ENCODE results near the gene RECK. TPM values are rescaled to one million over a fixed set of nuclear protein-coding genes. Genes with fewer than 3 reads are reported as not detected.
"Not testable (repeated sequence)": the region's sequence is repeated elsewhere in the genome, so short reads cannot be mapped to it uniquely, and the experiment has no call there.

The RECK gene
- polyA plus RNA-seq, 3 donors from 2014 or later: 7.8 to 14.4 (median 13.8) TPM

- Mint-ChIP-seq H3K4me1 (no peaks in the 10 kb centered on the region), H3K27me3 (ENCODE audit: low read depth in 3 of 3) (no peaks in the 10 kb centered on the region), H3K27ac (no peak overlapping the region), H3K36me3 (peaks cover 11 to 21% (median 14%) of the 10 kb centered on the region in 3 donors), H3K4me3 (no peak overlapping the region), H3K9me3 (no peaks in the 10 kb centered on the region)
- DNase-seq: no peak
Observed at GRCh38 chr9:36063804-36064447, 27.2 kb downstream of the RECK start.

GRCh38 chr9:36064448-36065037 lies 27.8 kb downstream of the RECK start:
- Mint-ChIP-seq H3K27ac (no peak overlapping the region), H3K4me3 (no peak overlapping the region), H3K4me1 (no peaks in the 10 kb centered on the region), H3K27me3 (ENCODE audit: low read depth in 3 of 3) (no peaks in the 10 kb centered on the region), H3K36me3 (peaks cover 10 to 21% (median 14%) of the 10 kb centered on the region in 3 donors), H3K9me3 (no peaks in the 10 kb centered on the region)
- no peak for DNase-seq

DNA sequence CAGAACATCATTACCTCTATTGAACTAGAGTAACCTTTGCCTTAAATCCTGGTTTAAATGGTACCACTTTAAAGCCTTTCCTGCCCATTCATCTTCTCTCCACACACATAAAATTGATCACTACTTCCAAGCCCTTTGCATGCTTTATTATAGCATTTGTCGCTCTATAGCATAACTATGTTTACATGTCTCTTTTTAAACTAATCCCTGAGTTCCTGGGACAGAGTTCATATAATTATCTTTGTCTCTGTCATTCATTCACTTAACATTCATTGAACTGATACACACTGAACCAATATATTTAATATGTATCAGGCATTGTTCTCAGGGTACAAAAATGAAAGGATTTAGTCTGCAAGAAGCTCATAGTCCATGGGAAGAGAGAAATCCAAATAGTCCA lies 37.3 kb downstream of the RECK start:
- H3K27ac Mint-ChIP-seq: no peak overlapping the region
- no peaks in the 10 kb centered on the region for H3K27me3 Mint-ChIP-seq (ENCODE audit: low read depth in 3 of 3)
- H3K36me3 Mint-ChIP-seq: peaks cover 5 to 7% (median 6%) of the 10 kb centered on the region in 3 donors
- DNase-seq: no peak
- no peaks in the 10 kb centered on the region for H3K9me3 Mint-ChIP-seq
- no peak overlapping the region for H3K4me3 Mint-ChIP-seq
- no peaks in the 10 kb centered on the region for H3K4me1 Mint-ChIP-seq

GRCh38 chr9:36074870-36075532 lies 38.3 kb downstream of the RECK start:
- Mint-ChIP-seq H3K27me3 (ENCODE audit: low read depth in 3 of 3) (no peaks in the 10 kb centered on the region), H3K4me3 (no peak overlapping the region), H3K9me3 (no peaks in the 10 kb centered on the region), H3K4me1 (no peaks in the 10 kb centered on the region), H3K27ac (no peak overlapping the region), H3K36me3 (peaks cover 3 to 6% (median 5%) of the 10 kb centered on the region in 3 donors)
- no peak for DNase-seq

GRCh38 chr9:36078051-36078450 lies 41.3 kb downstream of the RECK start:
- no peak for DNase-seq
- Mint-ChIP-seq H3K36me3 (peaks cover 7 to 21% (median 7%) of the 10 kb centered on the region in 3 donors), H3K4me3 (no peak overlapping the region), H3K27me3 (ENCODE audit: low read depth in 3 of 3) (no peaks in the 10 kb centered on the region), H3K9me3 (no peaks in the 10 kb centered on the region), H3K27ac (no peak overlapping the region), H3K4me1 (no peaks in the 10 kb centered on the region)

- DNase-seq: no peak
- Mint-ChIP-seq H3K27ac (no peak overlapping the region), H3K4me1 (no peaks in the 10 kb centered on the region), H3K9me3 (no peaks in the 10 kb centered on the region), H3K27me3 (ENCODE audit: low read depth in 3 of 3) (no peaks in the 10 kb centered on the region), H3K4me3 (no peak overlapping the region), H3K36me3 (peaks cover 9 to 23% (median 12%) of the 10 kb centered on the region in 3 donors)
Observed at GRCh38 chr9:36080519-36080918, 43.8 kb downstream of the RECK start.

DNA sequence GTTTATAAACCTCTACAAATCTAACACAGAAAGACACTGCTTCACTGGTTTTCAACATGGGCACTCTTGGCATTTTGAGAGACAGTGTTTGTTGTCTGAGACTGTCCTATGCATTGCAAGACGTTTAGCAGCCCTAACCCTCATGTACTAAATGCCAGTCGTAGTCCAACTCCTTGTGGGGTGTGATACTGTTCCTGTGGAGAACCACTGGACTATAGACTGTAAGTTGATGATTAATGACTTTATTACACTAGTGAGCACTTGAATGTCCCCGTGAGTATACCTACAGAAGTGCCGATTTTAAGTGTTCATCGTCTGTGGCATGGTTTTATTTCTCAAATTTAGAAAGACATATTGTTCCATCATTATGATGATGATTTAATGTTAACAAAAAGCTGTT lies 46.2 kb downstream of the RECK start:
- H3K9me3 Mint-ChIP-seq: no peaks in the 10 kb centered on the region
- no peak overlapping the region for H3K27ac Mint-ChIP-seq
- peaks cover 8 to 10% of the 10 kb centered on the region in 2 donors for H3K4me1 Mint-ChIP-seq
- peaks cover 0 to 4% (median 0%) of the 10 kb centered on the region in 3 donors for H3K27me3 Mint-ChIP-seq (ENCODE audit: low read depth in 3 of 3)
- H3K4me3 Mint-ChIP-seq: no peak overlapping the region
- H3K36me3 Mint-ChIP-seq: peaks cover 10 to 27% (median 14%) of the 10 kb centered on the region in 3 donors
- DNase-seq: no peak

- Mint-ChIP-seq H3K4me1 (peaks cover 11 to 12% of the 10 kb centered on the region in 2 donors), H3K27me3 (ENCODE audit: low read depth in 3 of 3) (peaks cover 0 to 8% (median 0%) of the 10 kb centered on the region in 3 donors), H3K36me3 (peaks cover 10 to 21% (median 14%) of the 10 kb centered on the region in 3 donors), H3K9me3 (no peaks in the 10 kb centered on the region), H3K4me3 (peak overlapping the region; percentile 46 to 74 (median 62)), H3K27ac (peak overlapping the region in 4 of 6 donors; percentile 74 to 88 (median 85))
- no peak for DNase-seq
Observed at GRCh38 chr9:36086442-36086841, 49.7 kb downstream of the RECK start.

- not testable (repeated sequence) for H3K27me3 Mint-ChIP-seq (ENCODE audit: low read depth in 3 of 3); H3K4me3 Mint-ChIP-seq; H3K9me3 Mint-ChIP-seq; DNase-seq
- Mint-ChIP-seq H3K36me3 (peaks cover 10 to 19% (median 12%) of the 10 kb centered on the region in 3 donors), H3K4me1 (peaks cover 15 to 18% of the 10 kb centered on the region in 2 donors), H3K27ac (peak overlapping the region in 1 of 6 donors; percentile 62)
Observed at GRCh38 chr9:36087054-36087453, 50.3 kb downstream of the RECK start.

DNA sequence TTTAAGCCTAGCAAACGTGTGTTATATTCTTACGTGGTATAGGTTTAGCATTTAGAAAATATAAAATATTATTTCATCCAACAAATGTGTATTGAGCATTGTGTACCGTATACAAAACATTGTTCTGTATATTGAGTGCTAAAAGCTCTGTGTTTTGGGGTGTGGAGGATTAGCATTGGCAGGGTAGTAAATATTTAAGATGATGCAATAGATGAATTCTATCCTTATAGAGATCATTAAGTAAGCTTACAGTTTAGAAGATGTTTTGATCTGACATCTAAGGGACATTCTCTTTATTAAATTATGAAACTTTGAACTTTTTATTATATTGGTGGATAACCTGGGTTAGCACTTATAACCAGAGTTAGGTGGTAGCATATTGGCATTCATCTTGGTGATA lies 51.3 kb downstream of the RECK start:
- Mint-ChIP-seq H3K9me3 (peaks cover 0 to 2% (median 0%) of the 10 kb centered on the region in 6 donors), H3K27me3 (ENCODE audit: low read depth in 3 of 3) (peaks cover 0 to 8% (median 0%) of the 10 kb centered on the region in 3 donors), H3K27ac (no peak overlapping the region), H3K4me3 (no peak overlapping the region), H3K4me1 (peaks cover 21 to 28% of the 10 kb centered on the region in 2 donors), H3K36me3 (peaks cover 9 to 11% (median 10%) of the 10 kb centered on the region in 3 donors)
- no peak for DNase-seq

GRCh38 chr9:36091026-36091953 lies 54.6 kb downstream of the RECK start:
- H3K27ac Mint-ChIP-seq: peak overlapping the region; percentile 68 to 95 (median 81)
- peaks cover 19 to 26% of the 10 kb centered on the region in 2 donors for H3K4me1 Mint-ChIP-seq
- no peak overlapping the region for H3K4me3 Mint-ChIP-seq
- H3K36me3 Mint-ChIP-seq: peaks cover under 1 to 12% (median 2%) of the 10 kb centered on the region in 3 donors
- peaks cover 0 to 2% (median 0%) of the 10 kb centered on the region in 6 donors for H3K9me3 Mint-ChIP-seq
- no peak for DNase-seq
- H3K27me3 Mint-ChIP-seq (ENCODE audit: low read depth in 3 of 3): peaks cover 0 to 6% (median 0%) of the 10 kb centered on the region in 3 donors

- Mint-ChIP-seq H3K27me3 (ENCODE audit: low read depth in 3 of 3) (peaks cover 0 to 3% (median 0%) of the 10 kb centered on the region in 3 donors), H3K4me3 (no peak overlapping the region)
Observed at GRCh38 chr9:36092014-36092413, 55.3 kb downstream of the RECK start.

More at GRCh38 chr9:36092014-36092413, 55.3 kb downstream of the RECK start:
- Mint-ChIP-seq H3K4me1 (peaks cover 15 to 21% of the 10 kb centered on the region in 2 donors), H3K27ac (peak overlapping the region; percentile 68 to 95 (median 89)), H3K9me3 (peaks cover 0 to 2% (median 0%) of the 10 kb centered on the region in 6 donors), H3K36me3 (peaks cover 0 to 9% (median 0%) of the 10 kb centered on the region in 3 donors)
- DNase-seq: no peak

All from immature natural killer cell (primary cell).